Neural cell (in vitro differentiated cells): ENCODE results near the gene FBN1. TPM values are rescaled to one million over a fixed set of nuclear protein-coding genes. Genes with fewer than 3 reads are reported as not detected.

Experiments used
- H2AFZ ChIP-seq: fragments of 200-600, 300-800 bp; sonication (generic), shearing (Covaris generic); 2 replicates; pipeline ENCODE4 v1.6.0; 2014; ENCODE audit warnings: low read depth, mild to moderate bottlenecking, antibody characterized with exemption, low read length, moderate library complexity
- H3F3A ChIP-seq: fragments of 200-600 bp; shearing (Covaris generic); 2 replicates; pipeline ENCODE4 v1.6.1; 2016; ENCODE audit warnings: mild to moderate bottlenecking, moderate library complexity, mixed read lengths, antibody characterized with exemption, low read length; ENCODE audit not compliant: insufficient read depth, poor library complexity, severe bottlenecking
- H3K27ac ChIP-seq: fragments of 200-600, 300-800 bp; sonication (generic), shearing (Covaris generic); 2 replicates; pipeline ENCODE4 v1.5.1; 2014; ENCODE audit warnings: mild to moderate bottlenecking, low read length, moderate library complexity
- H3K27me3 ChIP-seq: fragments of 300-800, 200-600 bp; sonication (generic), shearing (Covaris generic); 2 replicates; pipeline ENCODE4 v1.6.0; 2014; ENCODE audit warnings: mild to moderate bottlenecking, low read depth, low read length, moderate library complexity; ENCODE audit not compliant: insufficient read depth
- H3K36me3 ChIP-seq: fragments of 300-800, 200-600 bp; sonication (generic), shearing (Covaris generic); 2 replicates; pipeline ENCODE4 v1.5.1; 2014; ENCODE audit warnings: mild to moderate bottlenecking, antibody characterized with exemption, low read length, moderate library complexity; ENCODE audit not compliant: insufficient read depth
- H3K4me2 ChIP-seq: fragments of 300-800, 200-600 bp; sonication (generic), shearing (Covaris generic); 2 replicates; pipeline ENCODE4 v1.6.0; 2014; ENCODE audit warnings: mild to moderate bottlenecking, low read length
- H3K4me3 ChIP-seq: fragments of 300-800, 200-600 bp; sonication (generic), shearing (Covaris generic); 2 replicates; pipeline ENCODE4 v1.5.1; 2014; ENCODE audit warnings: mild to moderate bottlenecking, low read length, moderate library complexity
- H3K79me2 ChIP-seq: fragments of 200-600 bp; shearing (Covaris generic); replicated peaks from 2 replicates; pipeline ENCODE4 v1.6.0; 2014; ENCODE audit warnings: mild to moderate bottlenecking, low read length, moderate library complexity; ENCODE audit not compliant: insufficient read depth
- H3K9ac ChIP-seq: fragments of 300-800, 200-600 bp; sonication (generic), shearing (Covaris generic); 2 replicates; pipeline ENCODE4 v1.6.1; 2016; ENCODE audit warnings: mild to moderate bottlenecking, low read length, mixed read lengths
- H3K9me2 ChIP-seq: fragments of 200-600 bp; shearing (Covaris generic); 2 replicates; pipeline ENCODE4 v1.6.1; 2016; ENCODE audit warnings: mild to moderate bottlenecking, low read length, mixed read lengths; ENCODE audit not compliant: insufficient read depth
- H3K9me3 ChIP-seq: fragments of 200-600, 300-800 bp; sonication (generic), shearing (Covaris generic); 2 replicates; pipeline ENCODE4 v1.6.1; 2016; ENCODE audit warnings: mild to moderate bottlenecking, mixed run types, low read length, moderate library complexity, mixed read lengths
- H4K20me1 ChIP-seq: fragments of 200-600 bp; shearing (Covaris generic); 2 replicates; pipeline ENCODE4 v1.6.1; 2016; ENCODE audit warnings: mild to moderate bottlenecking, mixed run types; ENCODE audit not compliant: insufficient read depth
- EP300 ChIP-seq: fragments of 450-650 bp; conservative IDR thresholded peaks from 2 replicates; pipeline ENCODE4 v1.6.1; 2014; ENCODE audit warnings: antibody characterized with exemption, mild to moderate bottlenecking, moderate library complexity; ENCODE audit not compliant: poor library complexity, severe bottlenecking
- EZH2 ChIP-seq: fragments of 200-600, 300-800 bp; shearing (Covaris generic), sonication (generic); IDR thresholded peaks from 2 replicates; pipeline ENCODE4 v1.6.1; 2014; ENCODE audit warnings: antibody characterized with exemption, low read length, borderline replicate concordance, mild to moderate bottlenecking; ENCODE audit not compliant: insufficient read depth, poor library complexity, severe bottlenecking
- MXI1 ChIP-seq: fragments of 450-650 bp; conservative IDR thresholded peaks from 2 replicates; pipeline ENCODE4 v1.6.1; 2014; ENCODE audit warnings: antibody characterized with exemption, mild to moderate bottlenecking; ENCODE audit not compliant: poor library complexity, severe bottlenecking
- POLR2AphosphoS5 ChIP-seq: IDR thresholded peaks from 2 replicates; pipeline ENCODE4 v1.6.1; 2012
- RAD21 ChIP-seq: fragments of 450-650 bp; conservative IDR thresholded peaks from 2 replicates; pipeline ENCODE4 v1.6.1; 2014; ENCODE audit warnings: antibody characterized with exemption, mild to moderate bottlenecking, moderate library complexity
- REST ChIP-seq: IDR thresholded peaks from 2 replicates; pipeline ENCODE4 v1.6.1; 2012; ENCODE audit warnings: borderline replicate concordance
- SMC3 ChIP-seq: fragments of 450-650 bp; conservative IDR thresholded peaks from 2 replicates; pipeline ENCODE4 v1.6.1; 2014; ENCODE audit warnings: antibody characterized with exemption, mild to moderate bottlenecking, moderate library complexity; ENCODE audit not compliant: poor library complexity
- TAF1 ChIP-seq: IDR thresholded peaks from 2 replicates; pipeline ENCODE4 v1.6.1; 2012; ENCODE audit warnings: low read depth
- polyA plus RNA-seq: library from polyadenylated mRNA; depleted of rRNA; stranded (reverse); fragments of >200 nt; gene quantifications from 2 replicates; pipeline ENCODE4 v1.2.3, GENCODE V29; 2014
- TF ChIP-seq, protein P1 (sequence below): fragments of 450-650 bp; IDR thresholded peaks from 2 replicates; pipeline ENCODE4 v1.5.1; 2014; ENCODE audit warnings: antibody characterized with exemption, mild to moderate bottlenecking, moderate library complexity; ENCODE audit not compliant: poor library complexity, severe bottlenecking

Gene FBN1
- polyA plus RNA-seq, 1 donor from 2014 or later, result 22.0 TPM

DNA sequence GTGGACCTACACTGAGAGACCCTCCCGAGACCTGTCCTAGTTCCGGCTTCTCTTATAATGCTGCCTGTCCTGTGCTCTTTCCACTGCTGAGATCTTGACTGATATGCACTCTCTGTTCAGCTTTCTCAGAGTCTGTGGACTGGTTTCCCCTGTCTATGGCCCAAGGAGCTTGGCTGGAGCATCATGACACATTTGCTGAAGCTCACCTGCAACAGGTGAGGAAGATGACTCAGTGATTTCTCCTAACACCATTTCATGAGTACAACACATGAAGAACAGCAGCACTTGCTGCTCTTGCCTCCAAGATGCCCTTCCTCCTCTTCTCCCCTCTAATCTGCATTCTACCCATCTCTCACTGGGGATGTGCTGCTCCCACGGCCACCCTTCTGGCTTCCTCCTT is 222.2 kb downstream of the FBN1 start:
- Histone ChIP-seq H3K36me3 (peaks cover 5% of the 10 kb centered on the region), H2AFZ (no peak overlapping the region), H3K9me2 (no peaks in the 10 kb centered on the region), H3K27ac (no peak overlapping the region), H4K20me1 (no peaks in the 10 kb centered on the region), H3K79me2 (no peaks in the 10 kb centered on the region), H3K9ac (no peak overlapping the region), H3K4me3 (no peak overlapping the region), H3K9me3 (no peaks in the 10 kb centered on the region), H3K27me3 (no peaks in the 10 kb centered on the region), H3K4me2 (no peak overlapping the region), H3F3A (no peaks in the 10 kb centered on the region)
- TF ChIP-seq TAF1 (no peak), EP300 (no peak), POLR2AphosphoS5 (no peak), EZH2 (no peak), REST (no peak), RAD21 (no peak), MXI1 (no peak), SMC3 (no peak)
- TF ChIP-seq, protein P1, sequence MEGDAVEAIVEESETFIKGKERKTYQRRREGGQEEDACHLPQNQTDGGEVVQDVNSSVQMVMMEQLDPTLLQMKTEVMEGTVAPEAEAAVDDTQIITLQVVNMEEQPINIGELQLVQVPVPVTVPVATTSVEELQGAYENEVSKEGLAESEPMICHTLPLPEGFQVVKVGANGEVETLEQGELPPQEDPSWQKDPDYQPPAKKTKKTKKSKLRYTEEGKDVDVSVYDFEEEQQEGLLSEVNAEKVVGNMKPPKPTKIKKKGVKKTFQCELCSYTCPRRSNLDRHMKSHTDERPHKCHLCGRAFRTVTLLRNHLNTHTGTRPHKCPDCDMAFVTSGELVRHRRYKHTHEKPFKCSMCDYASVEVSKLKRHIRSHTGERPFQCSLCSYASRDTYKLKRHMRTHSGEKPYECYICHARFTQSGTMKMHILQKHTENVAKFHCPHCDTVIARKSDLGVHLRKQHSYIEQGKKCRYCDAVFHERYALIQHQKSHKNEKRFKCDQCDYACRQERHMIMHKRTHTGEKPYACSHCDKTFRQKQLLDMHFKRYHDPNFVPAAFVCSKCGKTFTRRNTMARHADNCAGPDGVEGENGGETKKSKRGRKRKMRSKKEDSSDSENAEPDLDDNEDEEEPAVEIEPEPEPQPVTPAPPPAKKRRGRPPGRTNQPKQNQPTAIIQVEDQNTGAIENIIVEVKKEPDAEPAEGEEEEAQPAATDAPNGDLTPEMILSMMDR, result no peak

- Histone ChIP-seq H3K36me3 (peaks cover 3% of the 10 kb centered on the region), H3K4me3 (no peak overlapping the region), H3K79me2 (no peaks in the 10 kb centered on the region), H3K9me2 (no peaks in the 10 kb centered on the region), H3K4me2 (no peak overlapping the region), H3K27ac (no peak overlapping the region), H4K20me1 (no peaks in the 10 kb centered on the region), H3K9me3 (no peaks in the 10 kb centered on the region), H3K9ac (no peak overlapping the region), H2AFZ (no peak overlapping the region), H3F3A (no peaks in the 10 kb centered on the region), H3K27me3 (no peaks in the 10 kb centered on the region)
- no peak for TF ChIP-seq EZH2
- TF ChIP-seq TAF1, result no peak
- TF ChIP-seq, protein P1, result no peak
- no peak for TF ChIP-seq RAD21
- TF ChIP-seq SMC3, result no peak
Measured at GRCh38 chr15:48422401-48422800, 223.1 kb downstream of the FBN1 start.
